Lower leg skin (tissue), 4 donors: ENCODE data around the gene WDCP. TPM values are rescaled to one million over a fixed set of nuclear protein-coding genes. Genes with fewer than 3 reads are reported as not detected.

Source experiments
- DNase-seq, 2 donors: peaks; one replicate each; pipeline ENCODE4 v3.0.0-alpha.2; 2019; ENCODE audit warnings: low spot score in 2 of 2
- H3K4me3 ChIP-seq: fragments of 200-600 bp; sonication (generic); 2 replicates; pipeline ENCODE4 v1.5.1; 2017; ENCODE audit warnings: mild to moderate bottlenecking, low read depth; ENCODE audit not compliant: poor library complexity, severe bottlenecking
- POLR2A ChIP-seq, 2 donors: fragments of 450-650 bp; IDR thresholded peaks; one replicate each; pipeline ENCODE4 v1.6.1; 2016 to 2017; ENCODE audit warnings: antibody characterized with exemption in 2 of 2, mild to moderate bottlenecking in 1 of 2, moderate library complexity in 1 of 2
- WGBS, 2 donors: methylation state at CpG; one replicate each; pipeline ENCODE4 v1.1.5; 2018; 5-methylcytosine and 5-hydroxymethylcytosine counted together
- intact Hi-C: fragments of 100-400 bp; cut with DNase I; formaldehyde crosslinking; loops from one replicate; pipeline ENCODE4 v1.15.0; 2023; ENCODE audit warnings: low total_unique reads
- total RNA-seq, 4 donors: library from RNA; depleted of rRNA; stranded (reverse); fragments of >200 nt; gene quantifications; one replicate each; pipeline ENCODE4 v1.1.0, GENCODE V29; 2016
- TF ChIP-seq, protein P1 (sequence below), 3 donors: fragments of 450-650 bp; IDR thresholded peaks; one replicate each; pipeline ENCODE4 v1.5.1; 2016; ENCODE audit warnings: antibody characterized with exemption in 3 of 3, mild to moderate bottlenecking in 3 of 3, moderate library complexity in 2 of 3

Gene WDCP
- total RNA-seq, 4 donors from 2014 or later = 2.6 to 4.9 (median 3.8) TPM

DNA sequence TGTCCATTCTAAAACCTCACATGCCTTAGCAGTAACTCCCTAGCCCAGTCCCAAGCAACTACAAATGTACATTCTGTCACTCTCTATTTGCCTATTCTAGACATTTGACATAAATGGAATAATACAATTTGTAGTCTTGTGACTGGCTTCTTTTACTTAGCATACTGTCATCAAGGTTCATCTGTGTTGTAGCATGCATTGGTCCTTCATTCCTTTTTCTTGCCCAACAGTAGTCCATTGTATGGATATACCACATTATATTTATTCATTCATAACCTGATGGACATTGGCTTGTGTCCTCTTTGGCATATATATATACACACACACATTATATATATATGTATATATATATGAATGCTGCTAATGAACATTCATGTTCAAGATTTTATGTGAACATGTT lies 39.5 kb downstream of the WDCP start:
- intact Hi-C loops = no loop called here

DNA sequence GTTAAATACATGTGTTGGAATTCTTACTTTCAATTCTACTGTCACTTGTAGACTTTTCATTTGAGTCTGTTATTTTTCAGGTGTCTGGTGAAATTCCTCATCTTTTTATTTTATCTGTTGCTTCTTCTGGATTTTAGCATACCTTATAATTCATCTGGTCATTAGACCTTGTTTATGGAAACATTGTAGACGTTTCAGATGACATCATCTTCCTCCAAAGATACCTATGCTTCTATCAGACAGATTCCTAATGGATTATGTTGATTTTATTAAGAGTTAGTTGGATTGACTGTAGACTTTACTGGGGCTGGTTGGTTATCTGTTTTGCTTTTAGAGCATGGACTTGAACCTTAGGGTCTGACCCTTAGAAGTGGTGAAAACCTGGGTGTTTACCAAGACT lies 52.6 kb downstream of the WDCP start:
- WGBS, 2 donors = 50 to 63% methylated on average over 1 of the region's 1 CpG
- intact Hi-C loops = no loop called here

More for the DNA sequence above, 39.5 kb downstream of the WDCP start:
- H3K4me3 ChIP-seq = no peak overlapping the region
- TF ChIP-seq POLR2A (IDR thresholded peaks at IDR 0.05) = no peak
- TF ChIP-seq, protein P1, sequence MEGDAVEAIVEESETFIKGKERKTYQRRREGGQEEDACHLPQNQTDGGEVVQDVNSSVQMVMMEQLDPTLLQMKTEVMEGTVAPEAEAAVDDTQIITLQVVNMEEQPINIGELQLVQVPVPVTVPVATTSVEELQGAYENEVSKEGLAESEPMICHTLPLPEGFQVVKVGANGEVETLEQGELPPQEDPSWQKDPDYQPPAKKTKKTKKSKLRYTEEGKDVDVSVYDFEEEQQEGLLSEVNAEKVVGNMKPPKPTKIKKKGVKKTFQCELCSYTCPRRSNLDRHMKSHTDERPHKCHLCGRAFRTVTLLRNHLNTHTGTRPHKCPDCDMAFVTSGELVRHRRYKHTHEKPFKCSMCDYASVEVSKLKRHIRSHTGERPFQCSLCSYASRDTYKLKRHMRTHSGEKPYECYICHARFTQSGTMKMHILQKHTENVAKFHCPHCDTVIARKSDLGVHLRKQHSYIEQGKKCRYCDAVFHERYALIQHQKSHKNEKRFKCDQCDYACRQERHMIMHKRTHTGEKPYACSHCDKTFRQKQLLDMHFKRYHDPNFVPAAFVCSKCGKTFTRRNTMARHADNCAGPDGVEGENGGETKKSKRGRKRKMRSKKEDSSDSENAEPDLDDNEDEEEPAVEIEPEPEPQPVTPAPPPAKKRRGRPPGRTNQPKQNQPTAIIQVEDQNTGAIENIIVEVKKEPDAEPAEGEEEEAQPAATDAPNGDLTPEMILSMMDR (IDR thresholded peaks at IDR 0.05) = no peak
- no peak for DNase-seq

DNA sequence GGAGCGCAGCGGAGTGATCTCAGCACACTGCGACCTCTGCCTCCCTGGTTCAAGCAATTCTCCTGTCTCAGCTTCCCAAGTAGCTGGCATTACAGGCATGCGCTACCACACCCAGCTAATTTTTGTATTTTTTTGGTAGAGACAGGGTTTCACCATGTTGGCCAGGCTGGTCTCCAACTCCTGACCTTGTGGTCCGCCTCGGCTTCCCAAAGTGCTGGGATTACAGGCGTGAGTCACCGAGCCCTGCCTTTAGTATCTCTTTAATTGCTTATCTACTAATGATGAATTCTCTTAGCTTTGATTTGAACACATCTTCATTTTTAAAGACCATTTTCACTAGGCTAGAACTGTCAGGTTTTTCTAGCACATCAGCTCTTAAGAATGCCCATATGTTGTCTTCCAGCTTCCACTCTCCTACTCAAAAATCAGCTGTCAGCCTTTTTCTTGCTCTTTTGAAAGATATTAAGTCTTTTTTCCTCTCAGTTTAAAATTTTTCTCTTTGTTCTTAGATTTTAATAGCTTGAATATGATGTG lies 53.4 kb downstream of the WDCP start:
- DNase-seq = peak in 1 of 2 donors; percentile 29
- TF ChIP-seq, protein P1 (IDR thresholded peaks at IDR 0.05) = no peak
- TF ChIP-seq POLR2A (IDR thresholded peaks at IDR 0.05) = no peak
- H3K4me3 ChIP-seq = no peak overlapping the region
- intact Hi-C loops = no loop called here
- 95 to 97% methylated on average over 8 of the region's 8 CpGs for WGBS, 2 donors

More for the DNA sequence above, 52.6 kb downstream of the WDCP start:
- no peak for DNase-seq
- TF ChIP-seq POLR2A (IDR thresholded peaks at IDR 0.05) = no peak
- TF ChIP-seq, protein P1 (IDR thresholded peaks at IDR 0.05) = no peak
- H3K4me3 ChIP-seq = no peak overlapping the region

DNA sequence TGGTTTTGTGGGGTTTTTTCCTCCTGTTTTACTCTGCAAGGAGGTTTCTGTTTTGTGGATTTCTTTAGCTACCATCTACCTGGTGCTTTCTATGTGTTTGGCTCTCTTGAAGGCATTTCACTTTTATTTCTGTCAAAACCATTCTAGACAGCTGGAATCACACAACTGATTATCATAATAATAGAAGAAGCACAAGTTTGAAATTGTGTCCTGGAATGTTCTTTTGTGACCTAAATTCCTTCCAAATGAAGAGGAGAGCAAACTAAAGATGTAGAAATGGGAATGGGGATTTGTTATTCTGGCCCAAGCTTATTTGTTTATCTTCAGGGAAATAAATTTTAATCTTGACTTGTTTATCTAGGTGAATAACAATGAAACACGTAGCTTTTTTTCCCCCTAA lies 54.3 kb downstream of the WDCP start:
- DNase-seq = no peak
- no peak for TF ChIP-seq POLR2A (IDR thresholded peaks at IDR 0.05)
- TF ChIP-seq, protein P1 (IDR thresholded peaks at IDR 0.05) = no peak
- intact Hi-C loops = no loop called here
- no peak overlapping the region for H3K4me3 ChIP-seq
- 74 to 82% methylated on average over 1 of the region's 1 CpG for WGBS, 2 donors

DNA sequence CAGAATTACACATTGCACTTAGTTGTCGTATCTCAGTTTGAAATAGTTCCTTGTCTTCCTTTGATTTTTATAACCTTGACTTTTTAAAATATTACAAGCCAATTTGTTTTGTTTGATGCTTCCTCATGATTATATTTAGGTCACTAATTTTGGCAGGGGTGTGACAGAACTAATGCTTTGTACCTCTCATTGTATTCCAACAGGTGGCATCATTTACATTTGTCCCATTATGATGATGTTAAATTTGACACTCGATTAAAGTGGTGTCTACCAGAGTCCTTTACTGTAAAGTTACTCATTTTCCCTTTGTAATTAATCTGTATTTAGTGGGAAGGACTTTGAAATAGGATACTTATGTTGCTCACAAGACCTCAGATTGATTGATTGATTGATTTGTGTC lies 58.8 kb downstream of the WDCP start:
- intact Hi-C loops = no loop called here
- H3K4me3 ChIP-seq = no peak overlapping the region
- TF ChIP-seq, protein P1 (IDR thresholded peaks at IDR 0.05) = no peak
- no peak for TF ChIP-seq POLR2A (IDR thresholded peaks at IDR 0.05)
- 49 to 53% methylated on average over 2 of the region's 2 CpGs for WGBS, 2 donors
- no peak for DNase-seq

Other genes starting within 250 kb of the WDCP start
- 10 to 100 TPM; 23.2 to 31.1 (median 27.9) TPM for gene ATAD2B, start 120.3 kb downstream of the WDCP start, total RNA-seq
- gene UBXN2A, start 106.9 kb downstream of the WDCP start, total RNA-seq = 10 to 100 TPM in 3 of 4 donors, 1 to 10 TPM in 1; 8.5 to 15.0 (median 12.9) TPM
- under 1 TPM in 1 of 4 donors, not detected in 3; 0.34 TPM for gene MFSD2B, start 37.3 kb downstream of the WDCP start, total RNA-seq
- 10 to 100 TPM in 2 of 4 donors, 1 to 10 TPM in 2; 7.2 to 11.8 (median 9.5) TPM for gene FKBP1B, start 2.4 kb upstream of the WDCP start, total RNA-seq
- 10 to 100 TPM; 81.3 to 90.8 (median 86.5) TPM for gene SF3B6, start 28.9 kb upstream of the WDCP start, total RNA-seq
- gene TP53I3, start 37.4 kb upstream of the WDCP start, total RNA-seq = 10 to 100 TPM in 2 of 4 donors, 1 to 10 TPM in 2; 5.0 to 17.9 (median 8.5) TPM
- gene PFN4, start 75.9 kb upstream of the WDCP start, total RNA-seq = under 1 TPM in 1 of 4 donors, not detected in 3; 0.65 TPM
- 10 to 100 TPM in 1 of 4 donors, 1 to 10 TPM in 3; 2.8 to 15.1 (median 4.6) TPM for gene FAM228B, start 76.1 kb upstream of the WDCP start, total RNA-seq
- gene FAM228A, start 127.7 kb upstream of the WDCP start, total RNA-seq = under 1 TPM in 2 of 4 donors, not detected in 2; 0.25 to 0.26 TPM